Stromal cell of bone marrow (primary cell): ENCODE data around the gene AK4.
A peak's percentile ranks its signal among the peaks of the same experiment; 100 is the strongest.
"Not testable (repeated sequence)": the region's sequence is repeated elsewhere in the genome, so short reads cannot be mapped to it uniquely, and the experiment has no call there.

Experiments used
- DNase-seq: peaks from one replicate; pipeline ENCODE4 v3.0.0-alpha.2; 2012; ENCODE audit warnings: low read depth

AK4 gene

DNA sequence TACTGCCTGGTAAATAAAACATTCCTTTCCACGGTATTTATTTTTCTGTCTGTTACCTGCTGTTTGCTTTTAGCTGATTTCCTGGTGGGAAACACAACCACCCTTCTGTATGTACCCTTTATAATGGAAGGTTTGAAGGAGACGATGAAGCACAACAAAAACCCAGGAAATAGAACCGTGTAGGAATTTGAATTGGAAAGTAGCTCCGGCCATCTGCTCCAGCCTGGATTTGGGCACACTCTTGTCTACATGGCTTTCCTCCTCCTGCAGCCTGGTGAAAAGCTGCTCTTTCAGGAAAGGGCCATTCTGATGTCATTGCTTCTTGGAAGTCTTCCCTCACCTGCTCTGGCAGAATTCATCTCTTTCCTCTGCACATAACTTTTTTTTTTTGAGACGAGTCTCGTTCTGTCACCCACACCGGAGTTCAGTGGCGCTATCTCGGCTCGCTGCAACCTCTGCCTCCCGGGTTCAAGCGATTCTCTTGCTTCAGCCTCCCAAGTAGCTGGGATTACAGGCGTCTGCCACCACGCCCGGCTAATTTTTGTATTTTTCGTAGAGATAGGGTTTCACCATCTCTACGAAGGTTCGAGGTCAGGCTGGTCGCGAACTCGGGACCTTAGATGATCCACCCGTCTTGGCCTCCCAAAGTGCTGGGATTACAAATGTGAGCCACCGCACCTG lies 2.7 kb downstream of the AK4 start:
- no peak for DNase-seq

DNA sequence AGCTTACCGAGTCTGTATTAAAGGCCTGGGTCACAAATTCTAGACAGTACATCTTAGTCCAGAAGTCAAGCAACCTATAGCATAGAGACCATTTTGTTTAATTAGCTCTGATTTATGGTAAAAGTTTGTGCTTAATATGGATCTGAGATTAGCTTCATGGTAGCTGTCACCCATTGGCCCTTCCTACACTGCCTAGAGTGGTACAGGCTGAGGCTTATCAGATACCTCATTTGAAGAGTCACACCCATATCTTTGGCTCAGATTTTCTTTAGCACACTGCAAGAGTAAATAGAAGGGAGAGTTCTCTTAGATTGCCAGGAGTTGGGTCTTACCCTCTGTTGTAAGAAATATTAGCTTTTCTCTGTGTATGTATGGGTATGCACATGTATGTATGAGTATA lies 3.6 kb downstream of the AK4 start:
- no peak for DNase-seq

DNA sequence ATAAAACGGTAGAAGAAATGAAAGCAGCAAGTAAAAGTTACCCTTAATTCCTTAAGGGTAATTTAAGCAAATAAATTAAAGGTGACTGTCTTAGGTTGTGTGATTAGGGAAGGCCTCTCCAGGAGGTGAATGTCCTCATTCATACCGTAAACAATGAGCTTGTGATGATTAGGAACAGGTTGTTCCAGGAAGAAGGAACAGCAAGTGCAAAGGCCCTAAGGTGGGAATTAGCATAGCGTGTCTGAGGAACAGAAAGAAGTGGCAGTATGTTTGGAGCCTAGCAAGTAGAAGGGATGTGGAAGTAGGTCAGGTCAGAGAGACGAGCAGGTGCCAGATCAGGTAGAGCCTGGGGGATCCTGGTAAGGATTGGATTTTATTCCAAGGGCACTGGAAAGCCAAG lies 5.6 kb downstream of the AK4 start:
- no peak for DNase-seq

DNA sequence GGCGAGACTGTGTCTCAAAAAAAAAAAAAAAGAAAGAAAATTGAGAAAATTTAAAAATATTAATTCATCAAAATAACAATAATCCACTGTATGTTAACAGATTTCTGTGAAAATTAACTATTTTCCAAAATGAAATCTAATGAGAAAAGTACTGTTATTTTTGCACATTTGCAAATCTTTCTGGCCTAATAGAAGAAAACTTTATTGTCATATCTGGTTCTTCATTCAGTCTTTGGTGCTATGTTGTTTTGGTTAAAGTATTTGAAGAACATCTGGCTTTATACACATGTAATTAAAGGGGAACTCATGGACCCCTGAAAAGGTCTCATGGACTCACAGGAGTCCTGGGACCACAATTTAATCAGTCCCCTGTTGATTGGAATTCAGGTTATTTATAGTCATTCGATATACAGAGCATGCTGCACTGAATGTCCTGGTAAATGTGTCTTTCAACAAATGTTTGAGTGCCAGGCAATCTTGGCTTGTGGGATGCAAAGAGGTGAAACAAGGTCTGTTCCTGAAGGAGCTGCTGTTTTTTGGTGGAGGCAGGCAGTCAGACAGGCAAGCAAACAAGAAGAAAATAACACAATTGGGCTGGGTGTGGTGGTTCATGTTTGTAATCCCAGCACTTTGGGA lies 9.0 kb downstream of the AK4 start:
- no peak for DNase-seq

DNA sequence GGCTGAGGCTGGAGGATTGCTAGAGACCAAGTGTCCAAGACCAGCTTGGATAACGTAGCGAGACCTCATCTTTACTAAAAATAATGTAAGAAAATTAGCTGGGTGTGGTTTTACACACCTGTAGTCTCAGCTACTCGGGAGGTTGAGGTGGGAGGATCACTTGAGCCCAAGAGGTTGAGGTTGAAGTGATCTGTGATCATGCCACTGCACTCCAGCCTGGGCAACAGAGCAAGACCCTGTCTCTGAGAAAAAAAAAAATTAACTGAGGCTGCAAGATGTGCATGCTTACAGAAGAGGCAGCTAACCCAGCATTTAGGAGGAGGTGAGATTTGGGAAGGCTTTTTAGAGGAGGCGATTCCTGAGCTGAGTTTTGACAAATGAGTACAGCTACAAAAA lies 9.5 kb downstream of the AK4 start:
- no peak for DNase-seq

DNA sequence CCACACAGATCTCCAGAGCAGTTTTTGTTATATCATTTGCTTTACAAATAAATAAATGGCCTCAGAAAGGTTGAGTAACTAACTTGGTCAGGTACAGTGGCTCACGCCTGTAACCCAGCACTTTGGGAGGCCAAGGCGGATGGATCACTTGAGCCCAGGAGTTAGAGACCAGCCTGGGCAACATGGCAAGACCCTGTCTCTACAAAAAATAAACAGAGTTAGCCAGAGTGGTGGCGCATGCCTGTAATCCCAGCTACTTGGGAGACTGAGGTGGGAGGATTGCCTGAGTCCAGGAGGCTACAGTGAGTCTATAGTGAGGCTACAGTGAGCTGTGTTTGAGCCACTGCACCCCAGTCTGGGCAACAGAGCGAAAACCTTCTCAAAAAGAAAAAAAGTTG lies 11.3 kb downstream of the AK4 start:
- DNase-seq, result not testable (repeated sequence)

DNA sequence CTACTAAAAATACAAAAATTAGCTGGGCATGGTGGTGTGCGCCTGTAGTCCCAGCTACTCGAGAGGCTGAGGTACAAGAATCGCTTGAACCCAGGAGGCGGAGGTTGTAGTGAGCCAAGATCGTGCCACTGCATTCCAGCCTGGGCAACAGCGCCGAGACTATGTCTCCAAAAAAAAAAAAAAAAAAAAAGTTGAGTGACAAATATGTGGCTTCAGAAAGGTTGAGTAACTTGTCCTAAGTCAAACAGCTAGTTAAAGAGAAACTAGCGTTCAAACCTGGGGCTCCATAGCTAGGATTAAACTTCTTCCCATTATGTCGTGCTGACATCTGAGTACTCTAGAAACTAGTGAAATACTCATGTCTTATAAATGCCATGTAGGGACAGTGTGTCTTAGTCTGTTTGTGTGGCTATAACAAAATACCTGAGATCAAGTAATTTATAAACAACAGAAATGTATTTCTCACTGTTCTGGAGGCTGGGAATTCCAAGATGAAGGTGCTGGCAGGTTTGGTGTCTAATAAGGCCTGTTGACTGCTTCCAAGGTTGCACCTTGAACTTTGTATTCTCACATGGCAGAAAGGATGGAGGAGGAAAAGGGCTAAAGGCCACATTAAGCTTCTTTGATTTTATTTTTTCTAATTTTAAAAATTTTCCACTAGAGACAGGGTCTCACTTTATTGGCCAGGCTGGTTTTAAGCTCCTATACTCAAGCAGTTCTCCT lies 12.0 kb downstream of the AK4 start:
- DNase-seq, result no peak

DNA sequence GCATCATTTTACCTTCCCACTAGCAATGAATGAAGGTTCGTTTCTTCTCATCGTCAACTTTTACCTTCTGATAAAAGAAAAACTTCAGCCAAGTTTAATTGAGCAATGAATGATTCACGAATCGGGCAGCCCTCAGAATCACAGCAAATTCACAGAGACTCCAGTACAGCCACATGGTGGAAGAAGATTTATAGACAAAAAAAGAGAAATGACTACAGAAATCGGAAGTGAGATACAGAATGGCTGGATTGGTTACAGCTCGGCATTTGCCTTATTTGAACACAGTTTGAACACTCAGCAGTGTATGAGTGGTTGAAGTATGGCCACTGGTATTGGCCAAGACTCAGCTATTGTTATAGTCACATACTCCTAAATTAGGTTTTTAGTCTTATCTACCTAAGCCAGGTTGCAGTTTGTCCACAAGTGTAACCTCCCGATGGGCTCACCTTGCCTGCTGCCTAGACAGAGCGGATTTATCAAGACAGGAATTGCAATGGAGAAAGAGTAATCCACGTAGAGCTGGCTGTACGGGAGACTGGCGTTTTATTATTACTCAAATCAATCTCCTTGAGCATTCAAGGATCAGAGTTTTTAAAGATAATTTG lies 15.3 kb downstream of the AK4 start:
- no peak for DNase-seq

DNA sequence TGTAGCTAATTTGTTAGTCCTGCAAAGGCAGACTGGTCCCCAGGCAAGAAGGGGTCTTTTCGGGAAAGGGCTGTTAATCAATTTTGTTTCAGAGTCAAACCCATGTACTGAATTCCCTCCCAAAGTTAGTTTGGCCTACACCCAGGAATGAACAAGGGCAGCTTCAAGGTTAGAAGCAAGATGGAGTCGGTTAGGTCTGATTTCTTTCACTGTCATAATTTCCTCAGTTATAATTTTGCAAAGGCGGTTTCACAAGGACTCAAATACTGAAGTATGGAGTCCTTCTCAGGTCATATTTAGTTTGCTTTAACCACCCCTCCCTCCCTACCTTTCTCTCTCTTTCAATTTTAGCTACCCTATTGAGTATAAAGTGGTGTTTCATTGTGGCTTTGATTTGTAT lies 16.1 kb downstream of the AK4 start:
- DNase-seq, result not testable (repeated sequence)

DNA sequence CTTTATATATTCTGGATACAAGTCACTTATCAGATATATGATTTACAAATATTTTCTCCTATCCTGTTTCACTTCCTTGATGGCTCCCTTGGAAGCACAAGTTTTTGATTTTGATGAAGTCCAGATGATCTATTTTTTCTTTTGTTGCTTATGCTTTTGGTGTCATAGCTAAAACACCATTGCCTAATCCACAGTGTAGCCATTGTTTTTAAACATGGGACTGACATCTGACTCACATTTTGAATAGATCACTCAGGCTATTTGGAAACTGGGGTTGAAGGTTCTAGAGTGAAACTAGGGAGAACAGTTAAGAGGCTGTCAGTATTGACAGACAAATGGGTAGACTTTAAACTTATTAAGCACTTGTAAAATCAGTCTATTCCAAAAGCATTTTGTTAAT lies 16.6 kb downstream of the AK4 start:
- peak; percentile 83 for DNase-seq

DNA sequence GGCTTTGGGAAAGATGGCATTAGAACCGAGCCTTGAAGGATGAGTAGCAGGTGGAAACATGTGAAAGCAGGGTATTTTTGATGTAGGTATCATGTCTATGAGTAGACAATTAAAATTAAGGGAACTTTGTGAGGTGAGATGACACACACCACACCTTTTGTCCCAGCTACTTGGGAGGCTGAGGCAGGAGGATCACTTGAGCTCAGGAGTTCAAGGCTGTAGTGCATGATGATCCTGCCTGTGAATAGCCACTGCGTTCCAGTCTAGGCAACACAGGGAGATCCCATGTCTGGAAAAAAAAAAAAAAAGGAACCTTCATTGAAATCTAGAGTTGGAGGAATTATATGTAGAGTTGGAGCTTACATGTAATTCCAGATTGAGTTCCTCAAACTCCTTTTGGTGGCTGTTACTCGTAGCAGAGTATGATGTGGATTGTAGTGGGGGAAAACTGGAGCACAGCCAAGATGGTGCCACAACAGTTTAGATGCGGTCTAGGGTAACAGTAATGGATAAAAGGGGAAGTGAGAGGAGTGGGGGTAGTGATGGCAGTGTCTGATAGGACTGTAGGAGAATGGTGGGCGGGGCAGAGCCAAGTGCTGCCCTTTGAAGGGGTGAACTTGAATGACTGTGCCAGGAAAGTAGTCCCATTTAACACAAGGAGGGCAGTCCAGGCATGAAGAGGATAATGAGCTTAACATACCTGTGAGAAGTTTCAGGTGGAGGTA lies 17.4 kb downstream of the AK4 start:
- DNase-seq, result no peak

DNA sequence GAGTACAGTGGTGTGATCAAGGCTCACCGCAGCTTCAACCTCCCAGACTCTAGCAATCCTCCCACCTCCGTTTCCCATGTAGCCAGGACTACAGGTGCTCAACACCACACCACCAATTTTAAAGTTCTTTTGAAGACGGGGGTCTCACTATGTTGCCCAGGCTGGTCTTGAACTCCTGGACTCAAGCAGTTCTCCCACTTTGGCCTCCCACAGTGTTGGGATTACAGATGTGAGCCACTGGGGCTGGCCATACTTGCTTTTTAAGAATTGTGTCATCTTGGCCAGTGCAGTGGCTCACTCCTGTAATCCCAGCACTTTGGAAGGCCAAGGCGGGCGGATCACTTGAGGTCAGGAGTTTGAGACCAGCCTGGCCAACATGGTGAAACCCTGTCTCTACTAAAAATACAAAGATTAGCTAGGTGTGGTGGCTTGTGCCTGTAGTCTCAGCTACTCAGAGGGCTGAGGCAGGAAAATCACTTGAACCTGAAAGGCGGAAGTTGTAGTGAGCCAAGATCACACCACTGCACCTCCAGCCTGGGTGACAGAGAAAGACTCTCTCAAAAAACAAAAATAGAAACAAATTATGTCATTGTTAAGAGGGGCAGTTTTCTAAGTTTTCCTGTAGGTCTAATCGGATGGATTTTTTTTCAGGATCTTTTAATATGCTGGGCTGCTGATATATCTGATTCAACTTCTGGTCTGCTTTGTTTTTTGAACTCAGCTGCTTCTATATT lies 18.7 kb downstream of the AK4 start:
- DNase-seq, result no peak

DNA sequence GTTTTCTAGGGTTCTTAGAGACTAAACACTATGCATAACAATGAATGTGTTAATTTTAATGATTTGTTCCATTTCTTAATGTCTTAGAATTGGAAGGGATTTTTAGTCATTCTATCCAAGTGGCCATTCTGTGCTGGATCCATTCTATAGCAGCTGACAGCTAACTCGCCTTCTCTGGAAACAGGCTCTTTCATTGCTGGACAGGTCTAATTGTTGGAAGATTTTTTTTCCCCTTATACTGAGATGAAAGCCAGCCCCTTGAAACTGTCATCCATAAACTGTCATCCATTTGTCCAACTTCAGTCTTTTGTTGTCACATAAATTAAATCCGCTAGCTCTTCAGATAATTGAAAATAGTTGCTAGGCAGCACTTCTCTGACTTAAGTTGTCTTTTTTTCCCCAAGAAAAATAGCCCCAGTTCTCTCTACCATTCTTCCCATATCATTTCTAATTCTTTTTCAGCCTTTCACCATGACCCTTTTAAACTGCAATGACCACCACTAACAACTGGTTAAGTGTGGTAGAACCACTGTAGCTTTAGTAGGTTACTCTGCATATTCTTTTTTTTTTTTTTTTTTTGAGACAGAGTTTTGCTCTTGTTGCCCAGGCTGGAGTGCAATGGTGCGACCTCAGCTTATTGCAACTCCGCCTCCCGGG lies 19.7 kb downstream of the AK4 start:
- no peak for DNase-seq

DNA sequence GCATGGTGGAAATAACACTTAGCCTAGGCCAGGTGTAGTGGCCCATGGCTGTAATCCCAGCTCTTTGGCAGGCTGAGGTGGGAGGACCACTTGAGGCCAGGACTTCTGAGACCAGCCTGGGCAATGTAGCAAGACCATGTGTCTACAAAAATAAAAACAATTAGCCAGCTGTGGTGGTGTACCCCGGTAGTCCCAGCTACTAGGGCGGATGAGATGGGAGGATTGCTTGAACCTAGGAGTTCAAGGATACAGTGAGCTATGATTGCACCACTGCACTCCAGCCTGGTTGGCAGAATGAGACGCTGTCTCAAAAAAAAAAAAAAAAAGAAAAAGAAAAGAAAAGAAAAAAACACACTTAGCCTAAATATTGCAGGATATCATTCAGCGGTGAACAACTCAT lies 20.9 kb downstream of the AK4 start:
- no peak for DNase-seq

DNA sequence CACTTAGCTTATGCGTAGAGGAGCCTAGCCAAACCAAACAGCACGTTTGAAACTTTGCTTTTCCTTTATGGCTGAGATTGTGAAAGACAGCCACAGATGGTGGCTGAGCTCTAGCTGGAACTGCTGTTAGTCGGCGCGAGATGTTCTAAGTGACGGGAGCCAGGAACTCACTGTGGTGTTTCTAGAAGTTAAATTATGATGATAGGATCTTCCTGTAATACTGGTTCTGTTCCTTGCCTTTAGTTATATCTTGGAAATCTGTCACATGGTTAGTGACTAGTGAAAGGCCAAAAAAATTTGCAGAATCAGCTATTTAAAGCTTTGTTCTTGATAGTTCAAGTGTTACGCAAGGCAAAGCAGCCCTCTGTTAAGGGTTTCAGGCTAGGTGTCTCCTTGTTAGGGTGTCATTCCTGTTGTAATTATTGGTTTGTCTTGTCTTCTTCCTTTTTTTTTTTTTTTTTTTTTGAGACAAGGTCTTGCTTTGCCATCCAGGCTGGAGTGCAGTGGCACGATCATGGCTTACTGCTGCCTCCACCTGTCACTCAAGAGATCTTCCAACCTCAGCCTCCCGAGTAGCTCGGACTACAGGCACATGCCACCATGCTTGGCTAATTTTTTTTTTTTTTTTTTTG lies 22.6 kb downstream of the AK4 start:
- DNase-seq, result peak; percentile 78

DNA sequence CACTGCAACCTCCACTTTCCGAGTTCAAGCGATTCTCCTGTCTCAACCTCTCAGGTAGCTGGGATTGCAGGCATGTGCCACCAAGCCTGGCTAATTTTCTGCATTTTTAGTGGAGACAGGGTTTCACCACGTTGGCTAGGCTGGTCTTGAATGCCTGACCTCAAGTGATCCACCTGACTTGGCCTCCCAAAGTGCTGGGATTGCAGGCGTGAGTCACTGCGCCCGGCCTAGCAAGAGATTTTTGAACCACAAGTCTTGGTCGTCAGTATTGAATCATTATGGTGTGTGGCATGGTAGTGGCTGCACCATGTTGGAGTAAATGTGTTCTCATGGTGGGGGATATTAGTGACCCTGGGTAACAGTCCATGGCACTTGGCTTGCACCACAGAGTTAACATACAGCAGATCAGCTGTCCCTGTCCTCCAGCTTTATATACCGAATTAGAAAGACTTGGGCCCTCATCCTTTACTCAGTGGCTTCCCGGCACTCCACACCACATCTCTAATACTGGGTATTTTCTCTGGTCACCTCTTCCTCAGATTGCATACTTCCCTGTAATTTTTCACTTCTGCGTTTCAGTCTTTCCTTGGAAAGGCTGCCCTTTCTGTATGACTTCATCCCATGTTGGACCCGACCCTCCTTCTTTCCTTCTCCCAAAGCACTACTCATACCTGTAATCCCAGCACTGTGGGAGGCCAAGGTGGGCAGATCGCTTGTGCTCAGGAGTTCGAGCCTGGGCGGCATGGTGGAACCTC lies 25.1 kb downstream of the AK4 start:
- no peak for DNase-seq

DNA sequence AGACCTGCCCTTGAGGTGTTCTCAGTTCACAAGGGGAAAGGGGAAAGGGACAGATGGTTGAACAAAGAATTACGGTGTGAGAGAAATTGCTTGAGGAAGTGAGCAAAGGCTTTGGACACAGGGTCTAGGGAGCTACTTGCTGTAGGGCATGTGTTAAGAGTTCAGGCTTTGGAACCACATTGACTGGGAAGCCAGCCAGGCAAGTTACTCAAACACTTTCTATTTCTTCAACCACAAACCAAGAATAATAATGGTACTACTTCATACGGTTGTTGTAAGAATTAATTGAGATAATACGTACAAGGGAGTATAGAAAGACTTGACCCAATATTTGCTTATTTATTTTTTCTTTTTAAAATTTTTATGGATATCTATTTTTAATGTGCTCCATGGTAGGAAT lies 26.6 kb downstream of the AK4 start:
- peak; percentile 96 for DNase-seq

DNA sequence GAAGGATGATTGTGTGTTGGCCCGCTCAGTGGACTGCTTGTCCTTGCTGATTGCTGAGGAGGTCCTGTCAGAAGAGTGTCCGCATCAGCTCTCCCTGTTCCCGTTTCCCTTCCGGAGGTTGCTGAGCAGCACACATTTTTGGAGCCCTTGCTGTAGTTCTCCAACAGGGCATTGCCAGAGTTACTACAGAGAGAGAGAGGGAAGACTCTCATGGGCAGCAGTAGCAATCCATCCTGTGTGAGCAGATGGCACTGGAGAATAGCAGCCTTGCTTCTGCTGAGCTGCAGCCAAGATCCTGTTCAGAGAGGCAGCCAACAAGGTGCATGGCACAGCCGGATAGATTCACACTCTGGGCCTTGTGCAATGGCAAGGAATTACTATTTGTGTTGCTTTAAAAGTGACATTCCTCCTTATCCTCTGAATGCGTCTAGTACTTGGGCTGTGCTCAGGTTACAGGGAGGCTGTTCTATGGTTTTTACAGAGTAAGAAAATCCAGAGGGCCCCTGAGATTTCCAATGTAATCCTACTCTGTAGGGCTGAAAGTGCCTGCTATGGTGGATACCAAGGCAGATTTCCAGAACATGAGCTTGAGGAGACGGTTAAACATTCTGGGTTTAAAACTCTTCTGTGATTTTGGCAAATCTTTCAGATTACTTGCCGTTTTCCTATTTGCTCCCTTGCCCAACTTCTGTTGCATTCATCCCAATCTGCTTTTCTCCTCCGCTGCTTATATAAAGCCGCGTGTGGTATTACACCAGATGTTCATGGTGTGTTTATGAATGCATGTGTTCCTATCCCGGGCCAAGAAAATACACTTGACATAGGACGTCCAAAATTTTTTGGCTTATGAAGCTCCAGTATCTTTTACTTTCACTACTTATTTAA lies 27.4 kb downstream of the AK4 start:
- no peak for DNase-seq

DNA sequence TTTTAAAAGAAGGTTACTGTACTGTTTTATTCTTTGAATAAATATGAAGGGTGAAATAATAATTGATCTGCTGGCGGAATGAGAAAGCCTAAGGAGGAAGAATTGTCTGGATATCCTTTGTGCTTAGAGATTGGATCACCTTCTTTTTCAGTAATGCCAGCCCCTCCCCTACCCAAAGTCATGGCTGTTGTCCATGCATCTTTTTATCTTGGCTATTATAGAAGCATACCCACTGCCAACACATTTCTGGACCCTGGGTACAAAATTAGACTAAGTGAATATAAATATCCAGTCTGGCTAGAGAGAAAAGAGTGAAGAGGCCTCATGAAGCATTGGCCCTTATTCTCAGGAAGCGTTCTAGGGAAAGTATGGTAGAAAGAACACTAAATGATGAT lies 28.1 kb downstream of the AK4 start:
- no peak for DNase-seq
